HG03095 (cell line): ENCODE results near the gene TNFAIP8L3.

Experiments used
- ATAC-seq: cut with Tn5 transposase; IDR thresholded peaks from one replicate; pipeline ENCODE4 v1.9.1; 2021; ENCODE audit warnings: moderate library complexity; ENCODE audit not compliant: unreplicated experiment

The TNFAIP8L3 gene

GRCh38 chr15:51090753-51091152 is 4.0 kb downstream of the TNFAIP8L3 start:
- no peak for ATAC-seq

- ATAC-seq: no peak
Measured at GRCh38 chr15:51089699-51090453, 4.8 kb downstream of the TNFAIP8L3 start.

GRCh38 chr15:51089041-51089440 is 5.7 kb downstream of the TNFAIP8L3 start:
- ATAC-seq: no peak

- ATAC-seq: no peak
Measured at GRCh38 chr15:51088585-51088984, 6.1 kb downstream of the TNFAIP8L3 start.

GRCh38 chr15:51087513-51087912 is 7.2 kb downstream of the TNFAIP8L3 start:
- ATAC-seq: no peak

GRCh38 chr15:51086409-51086808 is 8.3 kb downstream of the TNFAIP8L3 start:
- no peak for ATAC-seq

- ATAC-seq: no peak
Measured at GRCh38 chr15:51085764-51086163, 8.9 kb downstream of the TNFAIP8L3 start.

GRCh38 chr15:51083641-51084166 is 11.0 kb downstream of the TNFAIP8L3 start:
- ATAC-seq: no peak

GRCh38 chr15:51082246-51082645 is 12.5 kb downstream of the TNFAIP8L3 start:
- no peak for ATAC-seq

- no peak for ATAC-seq
Measured at GRCh38 chr15:51080286-51080685, 14.4 kb downstream of the TNFAIP8L3 start.

GRCh38 chr15:51079226-51079625 is 15.5 kb downstream of the TNFAIP8L3 start:
- ATAC-seq: no peak

GRCh38 chr15:51077221-51078153 is 17.2 kb downstream of the TNFAIP8L3 start:
- no peak for ATAC-seq

- no peak for ATAC-seq
Measured at GRCh38 chr15:51076524-51077220, 18.0 kb downstream of the TNFAIP8L3 start.

GRCh38 chr15:51075826-51076523 is 18.7 kb downstream of the TNFAIP8L3 start:
- no peak for ATAC-seq

- no peak for ATAC-seq
Measured at GRCh38 chr15:51075364-51075763, 19.3 kb downstream of the TNFAIP8L3 start.

- ATAC-seq: no peak
Measured at GRCh38 chr15:51074926-51075325, 19.8 kb downstream of the TNFAIP8L3 start.

- no peak for ATAC-seq
Measured at GRCh38 chr15:51071578-51071977, 23.1 kb downstream of the TNFAIP8L3 start.

- ATAC-seq: no peak
Measured at GRCh38 chr15:51069983-51070382, 24.7 kb downstream of the TNFAIP8L3 start.

- no peak for ATAC-seq
Measured at GRCh38 chr15:51067510-51067909, 27.2 kb downstream of the TNFAIP8L3 start.

- no peak for ATAC-seq
Measured at GRCh38 chr15:51065781-51066180, 28.9 kb downstream of the TNFAIP8L3 start.
